A673 (cell line): ENCODE measurements around the gene DIP2C. TPM values are rescaled to one million over a fixed set of nuclear protein-coding genes. Genes with fewer than 3 reads are reported as not detected.

Experiments
- BruUV-seq: library from RNA; stranded (reverse); fragments of 400-500 nt; replicated peaks from 2 replicates; lab custom pipeline; 2021; lab: Mats Ljungman, UMichigan
- CTCF ChIA-PET: fragments of 300-600 bp; sonication (Branson Sonifier 250); formaldehyde crosslinking; loops from one replicate; lab custom pipeline; 2022; ENCODE audit warnings: antibody characterized with exemption; lab: Charles Lee
- POLR2A ChIA-PET: fragments of 300-600 bp; sonication (Branson Sonifier 250); formaldehyde crosslinking; loops from one replicate; lab custom pipeline; 2022; ENCODE audit warnings: antibody characterized with exemption; ENCODE audit not compliant: low non-redundant PET; lab: Charles Lee
- DNase-seq: peaks from one replicate; pipeline ENCODE4 v3.0.0-alpha.2; 2015; ENCODE audit warnings: low spot score
- H3K27ac ChIP-seq: fragments of 200-600 bp; sonication (generic); 2 replicates; pipeline ENCODE4 v1.5.1; 2016; ENCODE audit warnings: mixed run types, low read depth, mild to moderate bottlenecking, mixed read lengths, antibody characterized with exemption, low read length; ENCODE audit not compliant: poor library complexity, severe bottlenecking
- H3K27me3 ChIP-seq: fragments of 200-600 bp; sonication (generic); replicated peaks from 2 replicates; pipeline ENCODE4 v1.6.1; 2017; ENCODE audit warnings: mixed run types, low read depth, mild to moderate bottlenecking, mixed read lengths, antibody characterized with exemption, low read length; ENCODE audit not compliant: insufficient read depth, poor library complexity
- H3K36me3 ChIP-seq: fragments of 200-600 bp; sonication (generic); 2 replicates; pipeline ENCODE4 v1.6.1; 2016; ENCODE audit warnings: mixed run types, mild to moderate bottlenecking, mixed read lengths, antibody characterized with exemption, low read length; ENCODE audit not compliant: insufficient read depth, poor library complexity, severe bottlenecking
- H3K4me1 ChIP-seq: fragments of 200-600 bp; sonication (generic); 2 replicates; pipeline ENCODE4 v1.6.1; 2017; ENCODE audit warnings: mixed run types, mild to moderate bottlenecking, mixed read lengths, antibody characterized with exemption, low read length; ENCODE audit not compliant: insufficient read depth, poor library complexity, severe bottlenecking
- H3K4me3 ChIP-seq: fragments of 200-600 bp; sonication (generic); 2 replicates; pipeline ENCODE4 v1.5.1; 2016; ENCODE audit warnings: low read depth, mixed run types, mild to moderate bottlenecking, mixed read lengths, low read length; ENCODE audit not compliant: poor library complexity, severe bottlenecking
- H3K9me3 ChIP-seq: fragments of 200-600 bp; sonication (generic); 2 replicates; pipeline ENCODE4 v1.6.1; 2016; ENCODE audit warnings: mixed run types, low read depth, mild to moderate bottlenecking, mixed read lengths, antibody characterized with exemption, low read length; ENCODE audit not compliant: poor library complexity, severe bottlenecking
- CTCF ChIP-seq: fragments of 300-800, 200-600 bp; sonication (generic); conservative IDR thresholded peaks from 2 replicates; pipeline ENCODE4 v1.5.1; 2017; ENCODE audit warnings: low read depth, mild to moderate bottlenecking, antibody characterized with exemption, low read length, moderate library complexity, mixed read lengths
- EZH2 ChIP-seq: fragments of 200-600 bp; sonication (generic); IDR thresholded peaks from 2 replicates; pipeline ENCODE4 v1.6.1; 2017; ENCODE audit warnings: borderline replicate concordance, low read depth, mild to moderate bottlenecking, mixed read lengths, antibody characterized with exemption, low read length; ENCODE audit not compliant: poor library complexity, severe bottlenecking
- intact Hi-C: fragments of 100-400 bp; cut with micrococcal nuclease; formaldehyde crosslinking; loops from one replicate; pipeline ENCODE4 v1.10.0; 2022; ENCODE audit not compliant: unreplicated experiment
- total RNA-seq: library from RNA; stranded (reverse); gene quantifications from 2 replicates; pipeline ENCODE4 v1.2.3, GENCODE V29; 2021

Gene DIP2C
- total RNA-seq, 1 experiment from 2014 or later: 13.2 TPM

- BruUV-seq: no TSS peak
- ChIA-PET CTCF (no interaction called here), POLR2A (no interaction called here)
- Histone ChIP-seq H3K4me1 (no peaks in the 10 kb centered on the region), H3K27ac (no peak overlapping the region), H3K27me3 (no peaks in the 10 kb centered on the region), H3K4me3 (no peak overlapping the region), H3K9me3 (no peaks in the 10 kb centered on the region), H3K36me3 (no peaks in the 10 kb centered on the region)
- no peak for TF ChIP-seq EZH2
- TF ChIP-seq CTCF: no peak
- intact Hi-C loops: no loop called here
- DNase-seq: no peak
Measured at GRCh38 chr10:609868-610545, 79.5 kb downstream of the DIP2C start.

GRCh38 chr10:609262-609658 lies 80.2 kb downstream of the DIP2C start:
- POLR2A ChIA-PET: no interaction called here
- TF ChIP-seq CTCF (no peak), EZH2 (no peak)
- H3K9me3 ChIP-seq: no peaks in the 10 kb centered on the region
- no peak overlapping the region for H3K27ac ChIP-seq
- H3K36me3 ChIP-seq: no peaks in the 10 kb centered on the region
- intact Hi-C loops: no loop called here
- no peak for DNase-seq
- no peak overlapping the region for H3K4me3 ChIP-seq
- H3K27me3 ChIP-seq: no peaks in the 10 kb centered on the region
- no TSS peak for BruUV-seq
- CTCF ChIA-PET: no interaction called here
- no peaks in the 10 kb centered on the region for H3K4me1 ChIP-seq

GRCh38 chr10:608331-609261 lies 80.9 kb downstream of the DIP2C start:
- no TSS peak for BruUV-seq
- no peaks in the 10 kb centered on the region for H3K9me3 ChIP-seq
- H3K27me3 ChIP-seq: no peaks in the 10 kb centered on the region
- no peaks in the 10 kb centered on the region for H3K4me1 ChIP-seq
- peak; percentile 35 for DNase-seq
- ChIA-PET CTCF (no interaction called here), POLR2A (no interaction called here)
- no peak overlapping the region for H3K4me3 ChIP-seq
- no peaks in the 10 kb centered on the region for H3K36me3 ChIP-seq
- intact Hi-C loops: no loop called here
- no peak overlapping the region for H3K27ac ChIP-seq
- TF ChIP-seq EZH2: no peak
- no peak for TF ChIP-seq CTCF
